CD14-positive monocyte (primary cell): ENCODE measurements around the gene ARHGEF40. TPM values are rescaled to one million over a fixed set of nuclear protein-coding genes. Genes with fewer than 3 reads are reported as not detected.
A peak's percentile ranks its signal among the peaks of the same experiment; 100 is the strongest.

ENCODE experiments used
- DNase-seq, 3 donors: peaks; one replicate each; pipeline ENCODE4 v3.0.0-alpha.2; 2011 to 2022
- H2AFZ ChIP-seq: 2 replicates; pipeline ENCODE4 v1.6.0; 2012; ENCODE audit warnings: mild to moderate bottlenecking, low read depth, low read length, inconsistent platforms; ENCODE audit not compliant: insufficient read depth, poor library complexity, severe bottlenecking
- H3K27ac ChIP-seq, 2 donors: 1 replicate in 1 of 2; 2 replicates in 1 of 2; pipeline ENCODE4 v1.5.1; 2012 to 2013; ENCODE audit warnings: low read length in 2 of 2, control low read depth in 1 of 2, inconsistent platforms in 1 of 2, low read depth in 1 of 2, mild to moderate bottlenecking in 1 of 2
- H3K27me3 ChIP-seq, 2 donors: one replicate each; pipeline versions ENCODE4 v1.6.0 to v1.6.1; 2011 to 2013; ENCODE audit warnings: low read length in 2 of 2; ENCODE audit not compliant: control insufficient read depth in 2 of 2, insufficient read depth in 2 of 2
- H3K36me3 ChIP-seq, 2 donors: replicated peaks in 1 of 2; 1 replicate in 1 of 2; 2 replicates in 1 of 2; pipeline versions ENCODE4 v1.5.1 to v1.6.1; 2012 to 2013; ENCODE audit warnings: low read length in 2 of 2, control low read depth in 1 of 2, inconsistent platforms in 1 of 2, mild to moderate bottlenecking in 1 of 2; ENCODE audit not compliant: insufficient read depth in 2 of 2, control insufficient read depth in 1 of 2
- H3K4me1 ChIP-seq, 2 donors: 1 replicate in 1 of 2; 2 replicates in 1 of 2; pipeline versions ENCODE4 v1.5.1 to v1.6.1; 2012 to 2013; ENCODE audit warnings: low read length in 2 of 2, control low read depth in 1 of 2, inconsistent platforms in 1 of 2, mild to moderate bottlenecking in 1 of 2, moderate library complexity in 1 of 2; ENCODE audit not compliant: insufficient read depth in 2 of 2, control insufficient read depth in 1 of 2
- H3K4me2 ChIP-seq: replicated peaks from 2 replicates; pipeline ENCODE3; 2012; ENCODE audit warnings: low read length, moderate library complexity, mild to moderate bottlenecking; ENCODE audit not compliant: poor library complexity, severe bottlenecking; ENCODE audit errors: extremely low read depth
- H3K4me3 ChIP-seq, 3 experiments: fragments of 200-600 bp in 1 of 3; sonication (generic) in 1 of 3; replicated peaks in 1 of 3; 1 replicate in 2 of 3; 2 replicates in 1 of 3; pipeline ENCODE4 v1.5.1; 2011 to 2013; ENCODE audit warnings: low read length in 3 of 3, mild to moderate bottlenecking in 3 of 3, control low read depth in 2 of 3, low read depth in 2 of 3, inconsistent platforms in 1 of 3, moderate library complexity in 1 of 3
- H3K79me2 ChIP-seq: 2 replicates; pipeline ENCODE4 v1.6.0; 2012; ENCODE audit warnings: mild to moderate bottlenecking, control low read depth, inconsistent platforms, low read length, moderate library complexity; ENCODE audit not compliant: insufficient read depth
- H3K9ac ChIP-seq: 2 replicates; pipeline ENCODE4 v1.6.0; 2017; ENCODE audit warnings: low read length, mild to moderate bottlenecking; ENCODE audit not compliant: insufficient read depth, poor library complexity, severe bottlenecking
- H3K9me3 ChIP-seq, 2 donors: replicated peaks in 1 of 2; 1 replicate in 1 of 2; 2 replicates in 1 of 2; pipeline versions ENCODE4 v1.5.1 to v1.6.1; 2012 to 2013; ENCODE audit warnings: low read length in 2 of 2, control low read depth in 1 of 2; ENCODE audit not compliant: control insufficient read depth in 1 of 2, insufficient read depth in 1 of 2
- H4K20me1 ChIP-seq: 2 replicates; pipeline ENCODE4 v1.6.0; 2012; ENCODE audit warnings: mild to moderate bottlenecking, low read length, control low read depth, moderate library complexity; ENCODE audit not compliant: insufficient read depth
- H3K27ac Mint-ChIP-seq, 7 donors: one replicate each; pipeline ENCODE4 v1.8.0; 2020; ENCODE audit warnings: mild to moderate bottlenecking in 7 of 7, mixed read lengths in 7 of 7, moderate library complexity in 6 of 7, inconsistent platforms in 2 of 7
- H3K27me3 Mint-ChIP-seq, 3 donors: one replicate each; pipeline ENCODE4 v1.8.0; 2021 to 2022; ENCODE audit warnings: low read depth in 3 of 3, mild to moderate bottlenecking in 3 of 3, mixed read lengths in 3 of 3, moderate library complexity in 3 of 3, inconsistent platforms in 1 of 3
- H3K36me3 Mint-ChIP-seq, 2 donors: one replicate each; pipeline ENCODE4 v1.8.0; 2020; ENCODE audit warnings: mixed read lengths in 2 of 2, inconsistent platforms in 1 of 2, mild to moderate bottlenecking in 1 of 2
- H3K4me1 Mint-ChIP-seq: one replicate; pipeline ENCODE4 v1.8.0; 2020; ENCODE audit warnings: mild to moderate bottlenecking, mixed read lengths
- H3K4me3 Mint-ChIP-seq, 2 donors: one replicate each; pipeline ENCODE4 v1.8.0; 2020; ENCODE audit warnings: mild to moderate bottlenecking in 2 of 2, mixed read lengths in 2 of 2, moderate library complexity in 1 of 2
- H3K9me3 Mint-ChIP-seq, 7 donors: one replicate each; pipeline ENCODE4 v1.8.0; 2020 to 2022; ENCODE audit warnings: mixed read lengths in 7 of 7, mild to moderate bottlenecking in 6 of 7, moderate library complexity in 6 of 7, inconsistent platforms in 2 of 7
- CTCF ChIP-seq: fragments of 200-600 bp; IDR thresholded peaks from one replicate; pipeline ENCODE4 v1.8.0; 2022; ENCODE audit warnings: antibody characterized with exemption, mild to moderate bottlenecking
- WGBS: methylation state at CpG from one replicate; pipeline ENCODE4 v1.1.5; 2013; ENCODE audit warnings: missing lambda C conversion rate; ENCODE audit not compliant: insufficient coverage; 5-methylcytosine and 5-hydroxymethylcytosine counted together
- intact Hi-C, 2 donors: fragments of 100-400 bp; cut with micrococcal nuclease; formaldehyde crosslinking; loops; one replicate each; pipeline versions ENCODE4 v1.15.0 to v1.15.1; 2023
- polyA minus RNA-seq: library from RNA; depleted of rRNA, polyadenylated mRNA; stranded (reverse); fragments of >200 nt; gene quantifications from 2 replicates; pipeline ENCODE4 v1.2.3, GENCODE V29; 2012
- polyA plus RNA-seq, 3 donors: library from polyadenylated mRNA; depleted of rRNA in 1 of 3; unstranded in 2 of 3; stranded (reverse) in 1 of 3; fragments of 300-500 nt in 2 of 3; fragments of >200 nt in 1 of 3; fragmentation: Illumina TruSeq in 2 of 3; gene quantifications; 1 replicate in 2 of 3; 2 replicates in 1 of 3; pipeline ENCODE4 v1.2.3, GENCODE V29; 2012 to 2021
- total RNA-seq, 12 experiments: library from RNA in 1 of 12; stranded (reverse) in 1 of 12; fragments of 120-200 nt in 1 of 12; gene quantifications; one replicate each; pipeline ENCODE4 v1.2.4 and lab custom pipeline; 2013 to 2026; ENCODE audit warnings: mixed read lengths in 6 of 12, inconsistent platforms in 1 of 12

ARHGEF40 gene
- 65.9 TPM for total RNA-seq (2013)
- polyA plus RNA-seq (100 to 1,000 TPM in 1 of 3 donors, 10 to 100 TPM in 2; 12.1 to 114 (median 15.3) TPM), polyA minus RNA-seq (75.2 and 93.7 TPM in 2 replicates), total RNA-seq (lab: John Stamatoyannopoulos, UW) (26.9 to 247 (median 162) reads per million in 11 experiments)

GRCh38 chr14:21070083-21070609 lies at the start of gene ARHGEF40:
TSS of gene ARHGEF40 (plus strand) at chr14:21070304. CDS start at chr14:21070397, 93 bp downstream.
- peaks cover 0 to 3% (median 0%) of the 10 kb centered on the region in 7 donors for H3K9me3 Mint-ChIP-seq
- WGBS: under 1% methylated on average over 63 of the region's 63 CpGs
- peak within 1 kb of the TSS; percentile 91 to 94 for H3K4me3 Mint-ChIP-seq
- peak within 1 kb of the TSS; percentile 86 for H3K9ac ChIP-seq
- peak within 1 kb of the TSS; percentile 66 to 95 (median 83) for H3K4me3 ChIP-seq
- peak within 1 kb of the TSS; percentile 92 to 99 (median 98) for H3K27ac Mint-ChIP-seq
- peak within 1 kb of the TSS; percentile 83 for H2AFZ ChIP-seq
- intact Hi-C loops: loop anchor here (2.0 kb wide), 2 partner anchors 17 to 35 kb away; no protein-coding TSS in a partner anchor
- H3K79me2 ChIP-seq: peaks cover 38% of the 10 kb centered on the region
- DNase-seq: peak in 1 of 3 donors; percentile 40
- peaks cover 6% of the 10 kb centered on the region for H4K20me1 ChIP-seq
- H3K27ac ChIP-seq: peak within 1 kb of the TSS; percentile 90 to 94
- no peaks in the 10 kb centered on the region for H3K9me3 ChIP-seq
- TF ChIP-seq CTCF: no peak
- H3K4me1 ChIP-seq: peaks cover 40 to 45% of the 10 kb centered on the region in 2 donors
- H3K4me2 ChIP-seq: peak within 1 kb of the TSS; percentile 82
- peaks cover 0 to 11% of the 10 kb centered on the region in 2 donors for H3K27me3 ChIP-seq
- H3K27me3 Mint-ChIP-seq: peaks cover 15 to 18% (median 16%) of the 10 kb centered on the region in 3 donors
- H3K36me3 Mint-ChIP-seq: peaks cover 18 to 21% of the 10 kb centered on the region in 2 donors
- H3K36me3 ChIP-seq: peaks cover 18 to 26% of the 10 kb centered on the region in 2 donors
- H3K4me1 Mint-ChIP-seq: peaks cover 46% of the 10 kb centered on the region

DNA sequence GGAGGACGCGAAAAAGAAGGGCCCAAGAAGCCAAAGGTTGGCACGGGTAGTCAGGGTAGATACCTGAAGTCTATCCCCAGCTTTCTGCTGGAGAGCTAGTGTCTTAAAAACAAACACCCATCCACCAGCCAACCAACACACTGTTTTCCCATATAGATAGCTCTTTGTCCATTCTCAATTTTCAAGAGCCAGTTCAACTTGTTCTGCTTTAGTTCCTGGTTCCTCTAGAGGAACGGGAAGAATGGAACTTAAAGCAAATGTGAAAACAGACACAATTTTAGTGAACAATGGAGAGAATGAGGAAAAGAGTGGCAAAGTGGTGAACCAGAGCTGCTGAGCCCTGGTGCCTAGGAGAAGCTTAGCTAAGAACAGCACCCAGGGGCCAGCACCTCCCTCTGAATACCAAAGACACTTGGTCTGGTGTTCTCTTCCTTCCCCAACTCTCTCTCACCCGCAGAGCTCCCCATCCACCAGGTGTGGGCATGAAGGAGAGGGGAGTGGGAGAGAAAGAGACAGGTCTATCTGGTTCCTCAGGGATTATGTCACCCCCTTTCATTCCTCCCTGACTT lies 49.0 kb upstream of the ARHGEF40 start:
- Histone ChIP-seq H3K4me3 (no peak overlapping the region), H3K9ac (no peak overlapping the region), H3K4me1 (peaks cover 71 to 82% of the 10 kb centered on the region in 2 donors), H2AFZ (no peak overlapping the region), H3K27me3 (peaks cover 14 to 25% of the 10 kb centered on the region in 2 donors), H3K27ac (no peak overlapping the region), H3K36me3 (no peaks in the 10 kb centered on the region), H3K9me3 (peaks cover 2 to 4% of the 10 kb centered on the region in 2 donors), H4K20me1 (no peaks in the 10 kb centered on the region), H3K4me2 (no peak overlapping the region), H3K79me2 (no peaks in the 10 kb centered on the region)
- intact Hi-C loops: no loop called here
- no peak for TF ChIP-seq CTCF
- H3K9me3 Mint-ChIP-seq: peaks cover 0 to 3% (median 0%) of the 10 kb centered on the region in 7 donors
- H3K4me3 Mint-ChIP-seq: no peak overlapping the region
- peaks cover 77% of the 10 kb centered on the region for H3K4me1 Mint-ChIP-seq
- peaks cover 33 to 37% (median 34%) of the 10 kb centered on the region in 3 donors for H3K27me3 Mint-ChIP-seq
- DNase-seq: no peak
- WGBS: 100% methylated on average over 2 of the region's 5 CpGs
- no peak overlapping the region for H3K27ac Mint-ChIP-seq
- H3K36me3 Mint-ChIP-seq: peaks cover 0 to 6% of the 10 kb centered on the region in 2 donors
